Neural progenitor cell (in vitro differentiated cells): ENCODE data around the gene IPPK. TPM values are rescaled to one million over a fixed set of nuclear protein-coding genes. Genes with fewer than 3 reads are reported as not detected.

Experiments used
- DNase-seq: peaks from one replicate; pipeline ENCODE4 v3.0.0-alpha.2; 2016; ENCODE audit warnings: low spot score
- H2AFZ ChIP-seq: fragments of 200-600 bp; sonication (generic); replicated peaks from 2 replicates; pipeline ENCODE4 v1.6.1; 2016; ENCODE audit warnings: antibody characterized with exemption
- H3F3A ChIP-seq: fragments of 200-600 bp; sonication (generic); 2 replicates; pipeline ENCODE4 v1.6.1; 2016; ENCODE audit warnings: antibody characterized with exemption, low read depth
- H3K27ac ChIP-seq: fragments of 200-600 bp; sonication (generic); 2 replicates; pipeline ENCODE4 v1.5.1; 2016; ENCODE audit warnings: mild to moderate bottlenecking
- H3K27me3 ChIP-seq: fragments of 200-600 bp; sonication (generic); 2 replicates; pipeline ENCODE4 v1.6.1; 2016; ENCODE audit warnings: mild to moderate bottlenecking, moderate library complexity
- H3K36me3 ChIP-seq: fragments of 200-600 bp; sonication (generic); 2 replicates; pipeline ENCODE4 v1.5.1; 2016
- H3K4me1 ChIP-seq: fragments of 200-600 bp; sonication (generic); 2 replicates; pipeline ENCODE4 v1.6.1; 2016; ENCODE audit warnings: mixed run types
- H3K4me2 ChIP-seq: fragments of 200-600 bp; sonication (generic); 2 replicates; pipeline ENCODE4 v1.6.1; 2016
- H3K4me3 ChIP-seq: fragments of 200-600 bp; sonication (generic); 2 replicates; pipeline ENCODE4 v1.5.1; 2016
- H3K79me2 ChIP-seq: fragments of 200-600 bp; sonication (generic); 2 replicates; pipeline ENCODE4 v1.6.1; 2016; ENCODE audit warnings: low read depth
- H3K9ac ChIP-seq: fragments of 200-600 bp; sonication (generic); 2 replicates; pipeline ENCODE4 v1.6.1; 2016
- H3K9me3 ChIP-seq: fragments of 200-600 bp; sonication (generic); 2 replicates; pipeline ENCODE4 v1.5.1; 2016; ENCODE audit warnings: low read depth
- H4K20me1 ChIP-seq: fragments of 200-600 bp; sonication (generic); 2 replicates; pipeline ENCODE4 v1.6.1; 2016; ENCODE audit warnings: low read depth
- H3K27ac Mint-ChIP-seq: 3 replicates; pipeline ENCODE4 v1.8.0; 2021; ENCODE audit warnings: mixed read lengths
- H3K27me3 Mint-ChIP-seq: 2 replicates; pipeline ENCODE4 v1.8.0; 2022; ENCODE audit warnings: low read depth, mild to moderate bottlenecking, inconsistent platforms, moderate library complexity, mixed read lengths; ENCODE audit not compliant: insufficient read depth
- H3K36me3 Mint-ChIP-seq: 3 replicates; pipeline ENCODE4 v1.8.0; 2021; ENCODE audit warnings: mixed read lengths
- H3K4me1 Mint-ChIP-seq: 3 replicates; pipeline ENCODE4 v1.8.0; 2021; ENCODE audit warnings: mixed read lengths
- H3K4me3 Mint-ChIP-seq: 3 replicates; pipeline ENCODE4 v1.8.0; 2021; ENCODE audit warnings: mild to moderate bottlenecking, moderate library complexity, mixed read lengths
- H3K9me3 Mint-ChIP-seq: 3 replicates; pipeline ENCODE4 v1.8.0; 2020; ENCODE audit warnings: mixed read lengths
- CTCF ChIP-seq: fragments of 200-600 bp; sonication (generic); IDR thresholded peaks from 2 replicates; pipeline ENCODE4 v1.5.1; 2017; ENCODE audit warnings: antibody characterized with exemption, mild to moderate bottlenecking
- EZH2 ChIP-seq: fragments of 200-600 bp; sonication (generic); IDR thresholded peaks from 2 replicates; pipeline ENCODE4 v1.6.1; 2017; ENCODE audit warnings: antibody characterized with exemption, mild to moderate bottlenecking, moderate library complexity
- EZH2phosphoT487 ChIP-seq: fragments of 200-600 bp; sonication (generic); IDR thresholded peaks from 2 replicates; pipeline ENCODE4 v1.6.1; 2017; ENCODE audit warnings: antibody characterized with exemption
- total RNA-seq: library from RNA; depleted of rRNA; stranded (reverse); fragments of >200 nt; gene quantifications from 2 replicates; pipeline ENCODE4 v1.2.3, GENCODE V29; 2015; ENCODE audit warnings: low replicate concordance

IPPK gene
- total RNA-seq, 1 donor from 2014 or later = 16.8 TPM

- Histone ChIP-seq H3K27me3 (no peaks in the 10 kb centered on the region), H3K4me2 (no peak overlapping the region), H3K4me3 (no peak overlapping the region), H3K9me3 (peaks cover 3% of the 10 kb centered on the region), H4K20me1 (no peaks in the 10 kb centered on the region), H3K36me3 (no peaks in the 10 kb centered on the region), H3F3A (peaks cover 21% of the 10 kb centered on the region), H3K27ac (no peak overlapping the region), H3K79me2 (no peaks in the 10 kb centered on the region), H2AFZ (no peak overlapping the region), H3K4me1 (peaks cover 17% of the 10 kb centered on the region), H3K9ac (no peak overlapping the region)
- peaks cover 4% of the 10 kb centered on the region for H3K27me3 Mint-ChIP-seq
- no peak overlapping the region for H3K4me3 Mint-ChIP-seq
- H3K9me3 Mint-ChIP-seq = peaks cover 3% of the 10 kb centered on the region
- peaks cover 12% of the 10 kb centered on the region for H3K4me1 Mint-ChIP-seq
- DNase-seq = no peak
- no peak overlapping the region for H3K27ac Mint-ChIP-seq
- TF ChIP-seq EZH2 = no peak
- no peak for TF ChIP-seq CTCF
- no peak for TF ChIP-seq EZH2phosphoT487
- H3K36me3 Mint-ChIP-seq = peaks cover 19% of the 10 kb centered on the region
Observed at GRCh38 chr9:92610470-92611420, 59.2 kb downstream of the IPPK start.

- H3K36me3 Mint-ChIP-seq = peaks cover 9% of the 10 kb centered on the region
- H4K20me1 ChIP-seq = no peaks in the 10 kb centered on the region
- no peaks in the 10 kb centered on the region for H3K79me2 ChIP-seq
- peak overlapping the region; percentile 65 for H3K27ac Mint-ChIP-seq
- TF ChIP-seq EZH2 (no peak), CTCF (no peak), EZH2phosphoT487 (no peak)
- no peaks in the 10 kb centered on the region for H3K27me3 ChIP-seq
- peaks cover 21% of the 10 kb centered on the region for H3F3A ChIP-seq
- H3K9me3 ChIP-seq = peaks cover 13% of the 10 kb centered on the region
- DNase-seq = peak; percentile 87
- peaks cover 12% of the 10 kb centered on the region for H3K4me1 Mint-ChIP-seq
- peaks cover 17% of the 10 kb centered on the region for H3K4me1 ChIP-seq
- H3K4me2 ChIP-seq = peak overlapping the region; percentile 48
- peak overlapping the region; percentile 77 for H2AFZ ChIP-seq
- peak overlapping the region; percentile 25 for H3K9ac ChIP-seq
- H3K9me3 Mint-ChIP-seq = peaks cover 14% of the 10 kb centered on the region
- no peak overlapping the region for H3K4me3 Mint-ChIP-seq
- peaks cover 10% of the 10 kb centered on the region for H3K27me3 Mint-ChIP-seq
- H3K36me3 ChIP-seq = no peaks in the 10 kb centered on the region
- peak overlapping the region; percentile 94 for H3K27ac ChIP-seq
- no peak overlapping the region for H3K4me3 ChIP-seq
Observed at GRCh38 chr9:92608909-92609445, 61.0 kb downstream of the IPPK start.

GRCh38 chr9:92608241-92608908 lies 61.6 kb downstream of the IPPK start:
- H3K27ac Mint-ChIP-seq = peak overlapping the region; percentile 67

More at GRCh38 chr9:92608241-92608908, 61.6 kb downstream of the IPPK start:
- H3K4me3 Mint-ChIP-seq = no peak overlapping the region
- peaks cover 12% of the 10 kb centered on the region for H3K4me1 Mint-ChIP-seq
- no peak for TF ChIP-seq EZH2
- no peak for TF ChIP-seq CTCF
- no peak for TF ChIP-seq EZH2phosphoT487
- Histone ChIP-seq H3K4me2 (peak overlapping the region; percentile 48), H3K9me3 (peaks cover 13% of the 10 kb centered on the region), H3K79me2 (no peaks in the 10 kb centered on the region), H3K27ac (peak overlapping the region; percentile 94), H3K27me3 (no peaks in the 10 kb centered on the region), H3F3A (peaks cover 21% of the 10 kb centered on the region), H3K4me3 (no peak overlapping the region), H4K20me1 (no peaks in the 10 kb centered on the region), H3K36me3 (no peaks in the 10 kb centered on the region), H2AFZ (peak overlapping the region; percentile 77), H3K9ac (no peak overlapping the region), H3K4me1 (peaks cover 17% of the 10 kb centered on the region)
- peaks cover 14% of the 10 kb centered on the region for H3K27me3 Mint-ChIP-seq
- H3K36me3 Mint-ChIP-seq = peaks cover 7% of the 10 kb centered on the region
- peaks cover 20% of the 10 kb centered on the region for H3K9me3 Mint-ChIP-seq
- DNase-seq = no peak
